C4-2B (cell line): ENCODE data around the gene C11orf58.
A peak's percentile ranks its signal among the peaks of the same experiment; 100 is the strongest.

ENCODE experiments used
- H3K27ac ChIP-seq: fragments of 450-650 bp; 2 replicates; pipeline ENCODE4 v1.5.1; 2017
- CTCF ChIP-seq: fragments of 450-650 bp; conservative IDR thresholded peaks from 2 replicates; pipeline ENCODE4 v1.5.1; 2017; ENCODE audit warnings: mild to moderate bottlenecking
- ZFX ChIP-seq: fragments of 450-650 bp; IDR thresholded peaks from 2 replicates; pipeline ENCODE4 v1.6.1; 2017

The C11orf58 gene

GRCh38 chr11:16738947-16739815, 734 bp downstream of the C11orf58 start:
- TF ChIP-seq CTCF (no peak), ZFX (peak; percentile 93)
- peak overlapping the region; percentile 94 for H3K27ac ChIP-seq

- no peak overlapping the region for H3K27ac ChIP-seq
- TF ChIP-seq ZFX (no peak), CTCF (no peak)
Observed at GRCh38 chr11:16741473-16741872, 3.0 kb downstream of the C11orf58 start.

GRCh38 chr11:16743478-16743877, 5.0 kb downstream of the C11orf58 start:
- no peak for TF ChIP-seq CTCF
- no peak for TF ChIP-seq ZFX
- no peak overlapping the region for H3K27ac ChIP-seq

GRCh38 chr11:16744128-16744725, 5.8 kb downstream of the C11orf58 start:
- H3K27ac ChIP-seq: no peak overlapping the region
- TF ChIP-seq ZFX (no peak), CTCF (no peak)

- TF ChIP-seq CTCF (no peak), ZFX (no peak)
- no peak overlapping the region for H3K27ac ChIP-seq
Observed at GRCh38 chr11:16745950-16746605, 7.6 kb downstream of the C11orf58 start.

- no peak overlapping the region for H3K27ac ChIP-seq
- TF ChIP-seq CTCF (no peak), ZFX (no peak)
Observed at GRCh38 chr11:16749092-16749491, 10.6 kb downstream of the C11orf58 start.

GRCh38 chr11:16749666-16750065, 11.2 kb downstream of the C11orf58 start:
- no peak overlapping the region for H3K27ac ChIP-seq
- no peak for TF ChIP-seq ZFX
- TF ChIP-seq CTCF: no peak
